ENCODE data around the gene GDPD4.

Gene GDPD4

GRCh38 chr11:77182542-77183430, 118.7 kb downstream of the GDPD4 start:
- DNase-seq (ENCODE audit: low spot score in 2 of 2): no peak
- no peaks in the 10 kb centered on the region for H3K4me1 ChIP-seq
- no peaks in the 10 kb centered on the region for H3K36me3 ChIP-seq (replicated peaks)
- in situ Hi-C loops (cut with MboI; ENCODE audit: low sequenced_read_pairs): loop anchor here (10.0 kb wide), 1 partner anchor 48 kb away; no protein-coding TSS in a partner anchor
- H3K27me3 ChIP-seq (ENCODE audit: low read depth): peaks cover 2% of the 10 kb centered on the region; the same call in 1 of the 2 replicates
- no peak overlapping the region for H3K4me3 ChIP-seq
- H3K9me3 ChIP-seq: no peaks in the 10 kb centered on the region

GRCh38 chr11:77181799-77182541, 119.5 kb downstream of the GDPD4 start:
- peaks cover 2% of the 10 kb centered on the region; the same call in 1 of the 2 replicates for H3K27me3 ChIP-seq (ENCODE audit: low read depth)
- no peaks in the 10 kb centered on the region for H3K36me3 ChIP-seq (replicated peaks)
- no peak overlapping the region for H3K4me3 ChIP-seq
- H3K9me3 ChIP-seq: no peaks in the 10 kb centered on the region
- in situ Hi-C loops (cut with MboI; ENCODE audit: low sequenced_read_pairs): loop anchor here (10.0 kb wide), 1 partner anchor 47 kb away; no protein-coding TSS in a partner anchor
- no peak for DNase-seq (ENCODE audit: low spot score in 2 of 2)
- H3K4me1 ChIP-seq: no peaks in the 10 kb centered on the region

GRCh38 chr11:77181226-77181625, 120.3 kb downstream of the GDPD4 start:
- Histone ChIP-seq H3K27me3 (ENCODE audit: low read depth) (peaks cover under 1% of the 10 kb centered on the region; the same call in 1 of the 2 replicates), H3K4me3 (no peak overlapping the region), H3K9me3 (no peaks in the 10 kb centered on the region), H3K36me3 (replicated peaks) (no peaks in the 10 kb centered on the region), H3K4me1 (no peaks in the 10 kb centered on the region)
- in situ Hi-C loops (cut with MboI; ENCODE audit: low sequenced_read_pairs): loop anchor here (10.0 kb wide), 1 partner anchor 46 kb away; no protein-coding TSS in a partner anchor
- no peak for DNase-seq (ENCODE audit: low spot score in 2 of 2)

GRCh38 chr11:77180346-77180745, 121.1 kb downstream of the GDPD4 start:
- no peaks in the 10 kb centered on the region for H3K27me3 ChIP-seq (ENCODE audit: low read depth)
- H3K36me3 ChIP-seq (replicated peaks): no peaks in the 10 kb centered on the region
- DNase-seq (ENCODE audit: low spot score in 2 of 2): no peak
- no peaks in the 10 kb centered on the region for H3K9me3 ChIP-seq
- H3K4me1 ChIP-seq: no peaks in the 10 kb centered on the region
- no peak overlapping the region for H3K4me3 ChIP-seq
- in situ Hi-C loops (cut with MboI; ENCODE audit: low sequenced_read_pairs): loop anchor here (10.0 kb wide), 1 partner anchor 46 kb away; no protein-coding TSS in a partner anchor

GRCh38 chr11:77179681-77180080, 121.8 kb downstream of the GDPD4 start:
- Histone ChIP-seq H3K9me3 (no peaks in the 10 kb centered on the region), H3K4me1 (no peaks in the 10 kb centered on the region), H3K36me3 (replicated peaks) (no peaks in the 10 kb centered on the region), H3K27me3 (ENCODE audit: low read depth) (no peaks in the 10 kb centered on the region), H3K4me3 (no peak overlapping the region)
- in situ Hi-C loops (cut with MboI; ENCODE audit: low sequenced_read_pairs): loop anchor here (10.0 kb wide), 1 partner anchor 45 kb away; no protein-coding TSS in a partner anchor
- no peak for DNase-seq (ENCODE audit: low spot score in 2 of 2)

GRCh38 chr11:77179048-77179447, 122.4 kb downstream of the GDPD4 start:
- Histone ChIP-seq H3K4me3 (no peak overlapping the region), H3K36me3 (replicated peaks) (no peaks in the 10 kb centered on the region), H3K4me1 (no peaks in the 10 kb centered on the region), H3K27me3 (ENCODE audit: low read depth) (no peaks in the 10 kb centered on the region), H3K9me3 (no peaks in the 10 kb centered on the region)
- no peak for DNase-seq (ENCODE audit: low spot score in 2 of 2)
- in situ Hi-C loops (cut with MboI; ENCODE audit: low sequenced_read_pairs): no loop called here

- H3K4me3 ChIP-seq: no peak overlapping the region
- in situ Hi-C loops (cut with MboI; ENCODE audit: low sequenced_read_pairs): no loop called here
- no peaks in the 10 kb centered on the region for H3K36me3 ChIP-seq (replicated peaks)
- H3K9me3 ChIP-seq: no peaks in the 10 kb centered on the region
- H3K27me3 ChIP-seq (ENCODE audit: low read depth): no peaks in the 10 kb centered on the region
- no peak for DNase-seq (ENCODE audit: low spot score in 2 of 2)
- H3K4me1 ChIP-seq: no peaks in the 10 kb centered on the region
Observed at GRCh38 chr11:77178150-77178549, 123.3 kb downstream of the GDPD4 start.

GRCh38 chr11:77176996-77177395, 124.5 kb downstream of the GDPD4 start:
- in situ Hi-C loops (cut with MboI; ENCODE audit: low sequenced_read_pairs): no loop called here
- H3K27me3 ChIP-seq (ENCODE audit: low read depth): no peaks in the 10 kb centered on the region
- H3K4me1 ChIP-seq: peaks cover 3% of the 10 kb centered on the region; the same call in 1 of the 2 replicates
- no peak overlapping the region for H3K4me3 ChIP-seq
- no peak for DNase-seq (ENCODE audit: low spot score in 2 of 2)
- no peaks in the 10 kb centered on the region for H3K36me3 ChIP-seq (replicated peaks)
- H3K9me3 ChIP-seq: no peaks in the 10 kb centered on the region

GRCh38 chr11:77175869-77176539, 125.5 kb downstream of the GDPD4 start:
- no peaks in the 10 kb centered on the region for H3K9me3 ChIP-seq
- H3K36me3 ChIP-seq (replicated peaks): no peaks in the 10 kb centered on the region
- DNase-seq (ENCODE audit: low spot score in 2 of 2): no peak
- in situ Hi-C loops (cut with MboI; ENCODE audit: low sequenced_read_pairs): no loop called here
- peaks cover 3% of the 10 kb centered on the region; the same call in 1 of the 2 replicates for H3K4me1 ChIP-seq
- no peaks in the 10 kb centered on the region for H3K27me3 ChIP-seq (ENCODE audit: low read depth)
- H3K4me3 ChIP-seq: no peak overlapping the region

GRCh38 chr11:77175021-77175842, 126.3 kb downstream of the GDPD4 start:
- Histone ChIP-seq H3K4me1 (peaks cover 3% of the 10 kb centered on the region; the same call in 1 of the 2 replicates), H3K27me3 (ENCODE audit: low read depth) (no peaks in the 10 kb centered on the region), H3K4me3 (no peak overlapping the region), H3K36me3 (replicated peaks) (no peaks in the 10 kb centered on the region), H3K9me3 (no peaks in the 10 kb centered on the region)
- no peak for DNase-seq (ENCODE audit: low spot score in 2 of 2)
- in situ Hi-C loops (cut with MboI; ENCODE audit: low sequenced_read_pairs): no loop called here

- Histone ChIP-seq H3K4me3 (no peak overlapping the region), H3K36me3 (replicated peaks) (no peaks in the 10 kb centered on the region), H3K9me3 (no peaks in the 10 kb centered on the region), H3K4me1 (peaks cover 3% of the 10 kb centered on the region; the same call in 1 of the 2 replicates), H3K27me3 (ENCODE audit: low read depth) (no peaks in the 10 kb centered on the region)
- DNase-seq (ENCODE audit: low spot score in 2 of 2): no peak
- in situ Hi-C loops (cut with MboI; ENCODE audit: low sequenced_read_pairs): no loop called here
Observed at GRCh38 chr11:77174559-77174958, 126.9 kb downstream of the GDPD4 start.

- Histone ChIP-seq H3K4me1 (peaks cover 3% of the 10 kb centered on the region; the same call in 1 of the 2 replicates), H3K9me3 (no peaks in the 10 kb centered on the region), H3K27me3 (ENCODE audit: low read depth) (no peaks in the 10 kb centered on the region), H3K36me3 (replicated peaks) (no peaks in the 10 kb centered on the region), H3K4me3 (no peak overlapping the region)
- no peak for DNase-seq (ENCODE audit: low spot score in 2 of 2)
- in situ Hi-C loops (cut with MboI; ENCODE audit: low sequenced_read_pairs): no loop called here
Observed at GRCh38 chr11:77173494-77173893, 128.0 kb downstream of the GDPD4 start.

GRCh38 chr11:77172666-77172982, 128.9 kb downstream of the GDPD4 start:
- Histone ChIP-seq H3K9me3 (no peaks in the 10 kb centered on the region), H3K27me3 (ENCODE audit: low read depth) (no peaks in the 10 kb centered on the region), H3K4me1 (peaks cover 3% of the 10 kb centered on the region; the same call in 1 of the 2 replicates), H3K36me3 (replicated peaks) (no peaks in the 10 kb centered on the region), H3K4me3 (no peak overlapping the region)
- no peak for DNase-seq (ENCODE audit: low spot score in 2 of 2)
- in situ Hi-C loops (cut with MboI; ENCODE audit: low sequenced_read_pairs): no loop called here

All from HAP-1 (cell line).